ENCODE measurements around the gene MAN2B1.
"Not testable (repeated sequence)": the region's sequence is repeated elsewhere in the genome, so short reads cannot be mapped to it uniquely, and the experiment has no call there.

The MAN2B1 gene

DNA sequence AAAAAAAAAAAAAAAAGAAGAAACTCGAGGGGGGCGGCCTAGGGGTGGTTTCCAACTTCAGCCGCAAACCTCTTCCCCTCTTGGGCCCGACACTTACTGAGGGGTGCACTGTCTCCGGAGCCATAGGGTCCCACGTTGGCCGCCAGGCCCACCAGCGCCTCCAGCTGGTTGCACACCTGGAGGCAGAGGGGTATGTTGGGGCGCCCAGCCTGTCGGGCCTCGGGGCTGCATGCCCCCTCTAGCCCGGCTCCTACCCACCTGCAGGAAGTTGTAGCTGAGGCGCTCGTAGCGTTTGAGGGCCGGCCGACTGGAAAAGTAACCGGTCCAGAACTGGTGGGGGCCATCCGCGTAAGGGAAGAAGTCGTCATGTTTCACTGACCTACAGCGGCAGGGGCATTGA is 8.6 kb downstream of the MAN2B1 start:
- no peak for DNase-seq (ENCODE audit: low read depth)

DNA sequence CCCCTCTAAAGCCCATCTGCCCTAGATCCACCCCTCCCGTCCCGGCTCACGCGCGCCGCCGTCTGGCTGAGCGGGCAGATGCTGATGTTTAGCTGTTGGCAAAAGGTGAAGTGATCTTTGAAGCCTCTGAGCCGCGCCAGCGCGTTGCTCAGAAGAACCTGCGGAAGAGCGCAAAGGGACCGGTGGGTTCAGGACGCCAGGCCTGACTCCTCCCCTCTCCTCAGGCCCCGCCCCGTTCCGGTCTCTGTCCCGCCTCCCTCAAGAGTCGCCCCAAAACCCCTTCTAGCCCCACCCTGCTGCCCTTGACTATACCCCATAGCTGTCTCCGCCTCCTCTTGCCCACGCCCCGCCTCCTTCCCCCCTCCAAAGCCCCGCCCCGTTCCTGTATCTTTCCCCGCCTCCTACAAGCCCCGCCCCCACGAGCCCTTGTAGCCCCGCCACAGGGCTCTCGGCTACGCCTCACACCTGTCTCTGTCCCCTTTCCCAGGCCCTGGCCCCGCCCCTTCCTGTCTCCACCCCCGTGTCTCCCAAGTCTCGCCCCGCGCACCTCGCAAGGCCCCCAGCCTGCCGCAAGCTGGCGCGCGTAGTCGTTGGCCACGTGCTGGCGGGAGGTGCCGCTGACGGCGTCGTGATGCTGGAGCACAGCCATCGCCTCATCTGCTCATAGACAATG is 9.5 kb downstream of the MAN2B1 start:
- no peak for DNase-seq (ENCODE audit: low read depth)

DNA sequence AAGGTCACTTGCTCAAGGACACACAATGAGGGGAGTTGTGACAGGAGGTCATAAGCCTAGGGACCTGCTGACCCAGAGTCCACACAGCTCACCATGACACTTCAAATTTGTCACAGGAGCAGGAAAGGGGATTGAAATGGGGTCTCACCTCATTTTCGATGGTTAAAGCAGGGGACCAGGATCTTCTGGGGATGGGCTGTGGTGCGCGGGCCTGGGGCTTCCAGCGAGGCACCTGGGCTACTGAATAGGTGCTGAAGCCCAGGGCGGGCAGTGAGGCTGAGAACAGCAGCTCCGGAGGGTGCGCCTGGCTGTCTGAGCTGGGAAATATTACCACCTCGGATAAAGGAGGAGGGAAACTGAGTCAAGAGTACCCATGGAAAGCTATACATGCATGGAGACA is 11.0 kb downstream of the MAN2B1 start:
- no peak for DNase-seq (ENCODE audit: low read depth)

DNA sequence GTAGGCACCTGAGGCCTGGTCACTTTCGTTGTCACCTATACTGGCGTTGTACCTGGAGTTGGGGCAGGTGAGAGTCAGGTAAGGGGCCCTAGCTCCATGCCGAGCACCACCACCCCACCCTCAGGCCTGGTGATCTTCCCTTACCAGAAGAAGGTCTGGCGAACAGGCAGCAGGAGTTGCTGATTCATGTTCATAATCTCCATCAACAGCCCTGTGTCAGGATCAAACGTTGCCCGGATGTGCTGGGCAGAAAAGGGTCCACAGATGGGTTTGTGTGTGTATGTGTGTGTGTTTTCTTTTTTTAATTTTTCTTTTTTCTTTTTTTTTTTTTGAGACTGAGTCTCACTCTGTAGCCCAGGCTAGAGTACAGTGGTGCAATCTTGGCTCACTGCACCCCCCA is 14.3 kb downstream of the MAN2B1 start:
- no peak for DNase-seq (ENCODE audit: low read depth)

DNA sequence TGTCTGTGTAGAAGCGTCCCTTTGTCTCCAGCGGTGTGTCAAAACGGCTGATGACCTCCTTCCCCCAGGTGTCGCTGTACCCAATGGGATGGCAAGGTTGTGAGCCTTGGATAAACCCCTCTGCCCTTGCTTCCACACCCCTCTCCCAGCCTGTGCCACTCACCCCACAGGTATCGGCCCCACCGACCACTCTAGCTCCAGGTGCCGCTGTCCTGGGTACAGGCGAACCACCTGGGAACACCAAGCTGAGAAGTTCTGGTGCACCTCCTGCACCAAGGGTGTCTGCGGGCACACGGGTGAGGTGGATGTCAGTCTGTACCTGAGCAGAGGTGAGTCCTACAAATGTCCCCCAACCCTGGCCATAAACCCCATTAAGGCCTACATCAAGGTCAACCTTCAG is 16.6 kb downstream of the MAN2B1 start:
- DNase-seq (ENCODE audit: low read depth): no peak

DNA sequence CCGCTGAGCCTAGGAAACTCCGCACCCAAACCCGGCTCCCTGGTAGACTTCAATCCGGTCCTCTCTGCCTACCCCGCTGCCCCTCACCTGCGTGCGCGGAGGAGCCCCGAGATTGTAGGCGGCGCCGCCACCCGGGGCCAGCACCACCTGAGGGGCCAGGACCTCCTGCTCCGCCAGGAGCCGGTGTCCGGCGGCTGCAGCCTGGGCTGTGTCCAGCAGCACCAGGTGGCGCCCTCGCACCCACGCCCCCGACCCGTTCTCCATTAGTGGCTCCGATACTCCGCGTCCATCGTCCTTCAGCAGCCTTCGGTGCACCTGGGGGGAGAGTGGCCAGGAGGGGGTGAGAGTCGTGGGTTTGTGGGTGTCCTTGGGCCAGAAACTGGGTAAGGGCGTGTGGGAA is 18.5 kb downstream of the MAN2B1 start:
- no peak for DNase-seq (ENCODE audit: low read depth)

DNA sequence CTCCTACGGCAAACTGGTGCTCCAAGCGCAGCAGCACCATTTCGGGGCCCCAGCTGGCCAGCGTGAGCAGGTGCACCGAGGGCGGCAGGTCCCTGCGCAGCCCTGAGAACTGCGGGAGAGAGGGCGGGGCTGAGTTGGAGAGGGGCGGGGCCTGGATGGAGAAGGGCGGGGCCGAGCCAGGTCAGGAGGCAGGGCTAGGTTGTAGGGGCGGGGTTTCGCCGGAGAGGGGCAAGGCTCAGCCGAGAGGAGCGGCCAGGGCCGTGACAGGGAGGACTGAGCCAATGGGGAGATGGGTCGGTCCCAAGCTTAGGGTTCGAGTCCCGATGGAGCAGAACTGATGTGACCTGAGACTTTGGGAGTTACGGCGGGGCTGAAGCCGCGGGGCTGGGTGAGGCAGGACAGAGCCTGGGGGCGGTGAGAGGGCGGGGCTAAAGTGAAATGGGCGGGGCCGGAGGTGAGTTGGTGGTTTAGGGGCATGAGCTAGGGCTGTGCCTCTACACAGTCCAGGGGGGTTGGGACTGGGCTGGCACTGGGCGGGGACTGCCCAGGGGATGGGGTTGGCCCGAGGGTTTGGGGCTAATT is 19.0 kb downstream of the MAN2B1 start:
- DNase-seq (ENCODE audit: low read depth): no peak

DNA sequence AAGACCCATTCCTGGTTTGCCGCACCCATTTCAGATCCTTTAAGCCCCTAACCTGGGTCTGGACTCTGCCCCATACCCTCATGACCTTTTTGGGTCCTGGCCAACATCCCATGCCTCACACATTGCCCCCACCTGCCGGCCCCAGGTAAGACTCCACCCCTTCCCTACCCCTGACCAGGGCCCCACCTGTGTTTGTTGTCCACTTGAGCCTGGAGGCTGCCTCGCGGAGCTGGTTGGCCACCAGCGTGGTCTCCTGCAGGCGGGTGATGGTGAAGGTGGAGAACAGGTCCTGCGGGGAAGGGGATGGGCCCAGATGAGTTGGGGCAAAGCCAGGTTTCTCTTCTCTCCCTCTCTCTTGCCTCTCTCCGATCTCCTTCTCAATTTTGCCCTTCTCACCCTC is 19.5 kb downstream of the MAN2B1 start:
- no peak for DNase-seq (ENCODE audit: low read depth)

DNA sequence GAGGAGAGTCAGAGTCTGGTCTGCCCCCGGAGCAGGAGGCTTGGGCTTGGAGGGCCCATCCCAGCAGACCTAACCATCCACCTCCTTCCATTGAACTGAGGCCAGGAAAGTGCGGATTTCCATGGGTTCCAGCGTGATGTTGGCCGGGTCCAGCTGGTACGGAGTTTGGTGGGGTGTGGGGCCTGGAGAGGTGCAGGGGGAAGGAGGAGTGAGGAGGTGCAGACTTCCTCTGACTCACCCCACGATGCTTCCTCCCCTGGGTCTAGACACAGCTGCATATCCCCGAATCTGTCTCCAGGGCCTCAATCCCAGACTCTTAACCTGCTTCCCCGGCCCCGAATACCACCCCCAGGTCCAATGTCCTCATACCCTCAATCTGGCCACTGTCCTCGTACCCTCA is 20.0 kb downstream of the MAN2B1 start:
- DNase-seq (ENCODE audit: low read depth): no peak

DNA sequence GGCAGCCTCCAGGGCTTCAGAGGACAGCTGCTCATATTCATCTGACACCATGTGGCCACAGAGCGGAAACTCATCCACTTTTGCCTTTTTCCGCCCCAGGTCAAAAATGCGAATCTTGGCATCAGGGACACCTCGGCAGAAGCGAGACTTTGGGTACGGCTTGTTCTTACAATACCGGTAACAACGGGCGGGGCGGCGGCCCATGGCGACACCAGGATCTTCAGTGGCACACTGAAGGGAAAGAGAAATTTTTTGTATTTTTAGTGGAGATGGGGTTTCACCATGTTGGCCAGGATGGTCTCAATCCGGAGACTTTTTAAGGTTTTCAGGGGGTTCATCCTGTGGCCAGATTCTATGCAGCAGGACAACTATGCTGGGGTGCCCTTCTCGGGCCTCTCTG is 22.8 kb downstream of the MAN2B1 start:
- not testable (repeated sequence) for DNase-seq (ENCODE audit: low read depth)

DNA sequence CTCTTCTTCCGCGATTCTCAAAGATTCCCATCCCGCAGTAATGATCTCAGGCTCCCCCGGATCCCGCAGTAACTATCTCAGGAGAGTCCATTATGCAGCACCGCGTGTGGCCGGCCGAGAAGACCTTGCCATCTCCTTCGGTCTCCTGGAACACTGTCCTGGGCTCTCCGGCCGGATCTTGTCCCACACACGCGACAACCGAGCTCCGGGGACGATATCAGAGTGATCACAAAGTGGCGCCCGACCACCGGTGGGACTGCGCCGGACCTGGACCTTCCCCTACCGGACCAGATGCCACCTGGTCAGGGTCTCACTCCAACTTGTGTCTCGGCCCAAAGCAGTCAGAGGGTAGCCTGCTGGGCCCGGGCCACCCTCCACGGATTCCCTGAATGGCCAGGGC is 24.0 kb downstream of the MAN2B1 start:
- no peak for DNase-seq (ENCODE audit: low read depth)

DNA sequence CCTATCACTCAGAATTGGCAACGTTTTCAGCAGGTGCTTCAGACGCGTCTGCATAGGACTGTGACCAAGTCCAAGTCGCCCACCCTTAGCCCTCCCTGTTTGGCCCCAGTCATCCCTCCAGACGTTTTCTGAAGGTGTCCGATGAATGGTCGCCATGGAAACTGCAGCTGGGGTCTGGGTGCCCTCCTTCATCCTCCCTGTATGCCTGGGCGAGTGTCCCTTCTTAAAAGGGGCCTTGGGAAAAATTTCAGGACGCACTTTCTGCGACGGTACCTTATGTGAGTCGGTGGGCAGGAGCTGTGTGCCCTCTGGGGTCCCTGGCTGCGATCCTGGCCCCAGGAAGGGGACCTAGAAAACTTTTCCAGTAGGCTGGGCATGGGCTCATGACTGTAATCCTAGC is 25.1 kb downstream of the MAN2B1 start:
- no peak for DNase-seq (ENCODE audit: low read depth)

DNA sequence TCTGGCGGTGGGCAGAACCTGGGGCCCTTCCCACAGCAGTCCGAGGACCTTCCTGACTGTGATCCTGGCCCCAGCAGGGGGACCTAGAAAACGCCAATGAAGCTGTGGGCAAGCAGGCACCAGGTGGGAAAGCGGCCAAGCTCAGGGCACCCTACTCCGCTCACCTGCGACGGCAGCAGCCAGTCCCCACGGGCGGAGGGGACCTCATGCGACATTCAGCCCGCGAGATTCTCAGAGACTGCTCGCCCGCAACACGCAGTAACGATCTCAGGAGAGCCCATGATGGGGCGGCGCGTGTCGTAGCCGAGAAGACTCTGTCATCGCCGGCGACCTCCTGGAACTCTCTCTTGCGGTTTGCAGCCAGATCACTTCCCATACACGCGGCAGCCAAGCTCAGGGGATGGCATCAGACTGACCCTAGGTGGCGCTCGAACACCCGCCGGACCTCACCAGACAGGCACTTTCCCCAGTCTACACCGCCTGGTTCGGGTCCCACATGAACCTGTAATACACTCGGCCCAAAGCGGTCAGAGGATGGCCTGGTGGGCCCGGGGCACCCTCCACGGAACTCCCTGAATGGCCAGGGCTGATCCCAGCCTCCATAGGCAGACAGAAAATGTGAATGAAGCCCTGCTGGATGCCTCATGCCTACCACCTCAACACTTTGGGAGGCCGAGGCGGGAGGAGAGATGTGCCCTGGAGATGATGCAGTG is 26.5 kb downstream of the MAN2B1 start:
- peak; percentile 84 for DNase-seq (ENCODE audit: low read depth)

DNA sequence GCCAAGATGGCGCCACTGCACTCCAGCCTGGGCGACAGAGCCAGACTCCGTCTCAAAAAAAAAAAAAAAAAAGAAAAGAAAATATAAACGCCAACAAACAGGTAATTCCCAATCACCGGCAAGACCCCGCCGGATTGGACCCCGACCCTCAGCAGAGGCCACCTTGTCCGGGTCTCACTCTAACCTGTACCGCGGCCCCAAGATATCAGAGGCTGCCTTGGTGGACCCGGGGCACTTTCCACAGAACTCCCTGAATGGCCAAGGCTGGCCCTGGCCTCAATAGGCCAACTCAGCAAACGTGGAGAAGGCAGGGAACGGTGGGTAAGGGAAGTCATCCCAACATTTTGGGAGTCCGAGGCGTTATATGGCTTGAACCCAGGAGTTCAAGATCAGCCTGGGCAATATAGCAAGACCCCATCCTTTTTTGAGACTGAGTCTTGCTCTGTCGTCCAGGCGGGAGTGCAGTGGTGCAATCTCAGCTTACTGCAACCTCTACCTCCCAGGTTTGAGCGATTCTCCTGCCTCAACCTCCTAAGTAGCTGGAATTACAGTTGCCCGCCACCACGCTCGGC is 27.8 kb downstream of the MAN2B1 start:
- no peak for DNase-seq (ENCODE audit: low read depth)

DNA sequence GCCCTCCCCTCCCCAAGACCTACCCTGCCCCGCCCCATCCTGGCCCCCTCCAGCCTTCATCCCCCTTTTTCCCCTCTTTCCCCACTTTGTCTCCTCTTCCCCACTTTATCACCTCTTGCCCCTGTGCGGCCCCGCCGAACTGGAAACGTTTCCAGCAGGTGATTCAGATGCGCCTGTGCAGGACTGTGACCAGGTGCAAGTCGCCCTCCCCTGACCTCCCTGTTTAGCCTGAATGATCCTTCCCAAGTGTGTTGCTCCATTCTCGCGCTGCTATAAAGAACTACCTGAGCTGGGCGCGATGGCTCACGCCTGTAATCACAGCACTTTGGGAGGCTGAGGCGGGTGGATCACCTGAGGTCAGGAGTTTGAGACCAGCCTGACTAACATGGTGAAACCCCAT is 29.9 kb downstream of the MAN2B1 start:
- DNase-seq (ENCODE audit: low read depth): no peak

DNA sequence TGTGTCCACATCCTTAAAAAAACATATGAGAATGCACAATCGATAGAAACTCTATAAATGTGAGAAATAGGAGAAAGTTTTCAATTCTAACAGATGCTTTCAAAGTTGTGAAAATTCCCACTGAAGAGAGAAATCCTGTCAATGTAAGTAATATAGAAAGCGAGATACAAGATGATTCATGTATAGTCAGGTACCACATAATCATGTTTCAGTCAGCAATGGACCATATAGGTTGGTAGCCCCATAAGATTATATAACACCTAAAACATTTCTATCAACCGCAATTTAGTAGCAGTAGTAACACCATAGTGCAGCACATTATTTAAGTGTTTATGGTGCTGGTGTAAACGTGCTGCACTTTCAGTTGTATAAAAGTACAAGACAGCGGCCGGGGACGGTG is 37.3 kb downstream of the MAN2B1 start:
- no peak for DNase-seq (ENCODE audit: low read depth)

DNA sequence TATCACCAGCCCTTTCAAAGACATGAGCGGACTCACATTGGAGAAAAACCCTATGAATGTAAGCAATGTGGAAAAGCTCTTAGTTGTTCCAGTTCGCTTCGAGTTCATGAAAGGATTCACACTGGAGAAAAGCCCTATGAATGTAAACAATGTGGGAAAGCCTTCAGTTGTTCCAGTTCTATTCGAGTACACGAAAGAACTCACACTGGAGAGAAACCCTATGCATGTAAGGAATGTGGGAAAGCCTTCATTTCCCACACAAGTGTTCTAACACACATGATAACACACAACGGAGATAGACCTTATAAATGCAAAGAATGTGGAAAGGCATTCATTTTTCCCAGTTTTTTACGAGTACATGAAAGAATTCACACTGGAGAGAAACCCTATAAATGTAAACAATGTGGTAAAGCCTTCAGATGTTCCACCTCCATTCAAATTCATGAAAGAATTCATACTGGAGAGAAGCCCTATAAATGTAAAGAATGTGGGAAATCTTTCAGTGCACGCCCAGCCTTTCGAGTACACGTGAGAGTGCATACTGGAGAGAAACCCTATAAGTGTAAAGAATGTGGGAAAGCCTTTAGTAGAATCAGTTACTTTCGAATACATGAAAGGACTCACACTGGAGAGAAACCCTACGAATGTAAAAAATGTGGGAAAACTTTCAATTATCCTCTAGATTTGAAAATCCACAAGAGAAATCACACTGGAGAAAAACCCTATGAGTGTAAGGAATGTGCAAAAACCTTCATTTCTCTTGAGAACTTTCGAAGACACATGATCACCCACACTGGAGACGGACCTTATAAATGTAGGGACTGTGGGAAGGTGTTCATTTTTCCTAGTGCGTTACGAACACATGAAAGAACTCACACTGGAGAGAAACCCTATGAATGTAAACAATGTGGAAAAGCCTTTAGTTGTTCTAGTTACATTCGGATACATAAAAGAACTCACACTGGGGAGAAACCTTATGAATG is 38.2 kb downstream of the MAN2B1 start:
- no peak for DNase-seq (ENCODE audit: low read depth)

DNA sequence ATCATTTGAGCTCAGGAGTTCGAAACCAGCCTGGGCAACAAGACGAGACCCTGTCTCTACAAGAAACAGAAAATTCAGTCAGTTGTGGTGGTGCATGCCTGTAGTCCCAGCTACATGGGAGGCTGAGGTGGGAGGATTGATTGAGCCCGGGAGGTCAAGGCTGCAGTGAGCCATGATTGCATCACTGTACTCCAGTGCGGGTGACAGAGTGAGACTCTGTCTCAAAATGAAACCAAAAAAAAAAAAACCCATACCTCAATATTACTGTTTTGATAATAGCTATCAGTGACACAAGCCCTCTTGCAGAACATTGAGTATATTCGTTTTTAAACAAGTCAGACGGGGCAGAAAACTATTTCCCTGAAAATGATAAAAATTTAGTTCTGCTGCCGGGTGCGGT is 39.6 kb downstream of the MAN2B1 start:
- DNase-seq (ENCODE audit: low read depth): no peak

DNA sequence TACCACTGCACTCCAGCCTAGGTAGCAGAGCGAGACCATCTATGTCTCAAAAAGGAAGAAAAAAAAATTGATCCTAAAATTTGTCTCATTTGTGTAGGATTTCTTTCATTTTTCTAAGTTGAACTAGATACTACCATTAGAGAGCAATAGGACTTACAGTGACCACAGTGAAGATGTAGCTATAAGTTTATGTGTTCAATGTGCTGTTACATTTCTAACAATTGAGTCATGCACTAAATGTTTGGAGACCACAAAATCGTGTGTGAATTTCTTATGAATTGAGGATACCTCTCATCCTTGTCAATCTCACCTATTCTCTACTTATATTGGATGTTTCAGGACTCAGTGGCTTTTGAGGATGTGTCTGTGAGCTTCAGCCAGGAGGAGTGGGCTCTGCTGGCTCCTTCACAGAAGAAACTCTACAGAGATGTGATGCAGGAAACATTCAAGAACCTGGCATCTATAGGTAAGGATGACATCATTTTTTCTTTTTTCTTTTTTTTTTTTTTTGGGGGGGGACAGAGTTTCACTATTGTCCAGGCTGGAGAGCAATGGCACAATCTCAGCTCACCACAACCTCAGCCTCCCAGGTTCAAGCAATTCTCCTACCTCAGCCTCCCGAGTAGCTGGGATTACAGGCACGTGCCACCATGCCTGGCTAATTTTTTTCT is 43.0 kb downstream of the MAN2B1 start:
- DNase-seq (ENCODE audit: low read depth): no peak

DNA sequence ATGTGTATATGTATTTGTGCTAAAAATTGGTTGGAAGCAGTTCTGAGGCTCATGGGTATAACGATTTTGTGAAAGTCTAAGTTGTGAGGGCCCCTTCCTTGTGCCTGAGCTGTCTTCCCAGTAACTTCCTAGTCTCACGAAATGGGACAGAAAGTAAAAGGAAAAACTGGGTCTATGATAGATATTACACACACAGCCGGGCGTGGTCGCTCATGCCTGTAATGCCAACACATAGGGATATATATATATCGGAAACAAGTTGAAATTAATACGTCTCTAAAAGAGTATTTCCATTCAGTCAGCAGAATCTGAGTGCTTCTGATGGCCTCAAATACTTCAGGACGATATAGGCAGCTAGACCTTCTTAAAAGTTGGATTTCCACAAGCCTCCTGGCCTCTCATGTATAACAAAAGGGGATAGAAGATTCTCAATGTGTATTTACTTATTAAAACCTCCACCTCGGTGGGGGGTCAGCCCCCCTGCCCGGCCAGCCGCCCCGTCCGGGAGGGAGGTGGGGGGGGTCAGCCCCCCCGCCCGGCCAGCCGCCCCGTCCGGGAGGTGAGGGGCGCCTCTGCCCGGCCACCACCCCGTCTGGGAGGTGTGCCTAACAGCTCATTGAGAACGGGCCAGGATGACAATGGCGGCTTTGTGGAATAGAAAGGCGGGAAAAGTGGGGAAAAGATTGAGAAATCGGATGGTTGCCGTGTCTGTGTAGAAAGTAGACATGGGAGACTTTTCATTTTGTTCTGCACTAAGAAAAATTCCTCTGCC is 45.1 kb downstream of the MAN2B1 start:
- not testable (repeated sequence) for DNase-seq (ENCODE audit: low read depth)

DNA sequence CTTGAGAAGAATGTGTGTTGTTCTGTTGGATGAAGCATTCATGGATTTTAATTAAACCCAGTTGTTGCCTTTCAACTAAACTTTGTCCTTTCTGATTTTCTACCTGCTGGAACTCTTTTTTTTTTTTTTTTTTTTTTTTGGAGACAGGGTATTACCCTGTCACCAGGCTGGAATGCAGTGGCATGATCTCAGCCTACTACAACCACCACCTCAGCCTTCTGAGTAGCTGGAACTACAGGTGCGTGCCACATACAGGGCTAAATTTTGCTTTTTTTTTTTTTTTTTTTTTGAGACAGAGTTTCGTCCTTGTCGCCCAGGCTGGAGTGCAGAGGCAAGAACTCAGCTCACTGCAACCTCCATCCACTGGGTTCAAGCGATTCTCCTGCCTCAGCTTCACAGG is 48.9 kb downstream of the MAN2B1 start:
- no peak for DNase-seq (ENCODE audit: low read depth)

Measured in activated T-cell treated with anti-CD3 and anti-CD28 coated beads for 24 hours (primary cell).